HG02840 (cell line): ENCODE measurements around the gene TFAP2E.

ENCODE experiments used
- ATAC-seq: cut with Tn5 transposase; IDR thresholded peaks from one replicate; pipeline ENCODE4 v1.9.1; 2021; ENCODE audit warnings: mild to moderate bottlenecking, moderate library complexity, moderate number of reproducible peaks; ENCODE audit not compliant: unreplicated experiment, low FRiP score

TFAP2E gene

DNA sequence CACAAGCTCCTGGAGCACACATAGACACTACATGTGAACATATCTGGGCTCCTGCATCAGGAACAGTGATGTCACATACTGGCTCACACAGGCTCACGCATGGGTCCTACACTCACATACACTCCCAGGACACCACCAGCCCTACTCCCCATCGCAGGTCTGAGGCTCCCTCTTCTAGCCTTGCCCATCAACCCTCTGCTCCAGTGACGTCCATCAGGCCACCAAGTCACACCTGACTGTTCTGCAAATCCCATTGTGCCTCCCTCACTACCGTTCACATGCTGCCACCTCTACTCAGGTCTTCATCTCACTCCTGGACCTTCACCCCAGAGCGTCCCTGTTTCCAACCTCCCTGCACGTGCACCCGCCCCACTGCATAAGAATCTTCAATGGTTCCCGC, 18.1 kb downstream of the TFAP2E start:
- ATAC-seq: no peak

DNA sequence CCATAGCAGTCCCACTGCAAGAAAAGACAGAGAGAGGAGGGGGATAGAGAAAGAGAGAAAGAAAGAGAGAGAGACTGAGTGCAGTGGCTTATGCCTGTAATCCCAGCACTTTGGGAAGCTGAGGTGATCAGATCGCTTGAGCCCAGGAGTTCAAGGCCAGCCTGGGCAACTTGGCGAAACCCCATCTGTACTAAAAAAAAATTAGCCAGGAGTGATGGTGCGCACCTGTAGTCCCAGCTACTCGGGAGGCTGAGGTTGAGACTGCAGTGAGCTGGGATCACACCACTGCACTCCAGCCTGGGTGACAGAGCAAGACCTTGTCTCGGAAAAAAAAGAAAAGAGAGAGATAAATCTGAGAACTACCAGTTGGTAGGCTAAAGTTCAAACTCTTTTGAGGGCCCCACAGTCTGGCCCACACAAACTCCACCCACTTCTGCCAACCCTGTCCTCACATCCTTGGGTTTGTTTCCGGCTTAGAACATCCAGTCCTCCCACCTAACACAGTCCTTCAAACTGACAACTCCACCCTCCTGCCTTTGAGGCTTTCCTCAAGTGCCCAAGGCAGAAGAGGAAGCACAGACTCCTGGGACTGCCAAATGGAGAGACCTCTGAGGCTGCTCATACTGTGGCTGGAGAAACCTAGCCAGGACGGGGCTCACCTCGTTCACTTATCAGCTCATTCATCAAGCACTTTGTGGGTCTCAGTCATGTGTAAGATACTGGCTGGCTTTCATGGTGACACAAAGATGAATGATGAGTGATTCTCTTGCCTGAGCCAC, 20.1 kb downstream of the TFAP2E start:
- ATAC-seq: no peak

DNA sequence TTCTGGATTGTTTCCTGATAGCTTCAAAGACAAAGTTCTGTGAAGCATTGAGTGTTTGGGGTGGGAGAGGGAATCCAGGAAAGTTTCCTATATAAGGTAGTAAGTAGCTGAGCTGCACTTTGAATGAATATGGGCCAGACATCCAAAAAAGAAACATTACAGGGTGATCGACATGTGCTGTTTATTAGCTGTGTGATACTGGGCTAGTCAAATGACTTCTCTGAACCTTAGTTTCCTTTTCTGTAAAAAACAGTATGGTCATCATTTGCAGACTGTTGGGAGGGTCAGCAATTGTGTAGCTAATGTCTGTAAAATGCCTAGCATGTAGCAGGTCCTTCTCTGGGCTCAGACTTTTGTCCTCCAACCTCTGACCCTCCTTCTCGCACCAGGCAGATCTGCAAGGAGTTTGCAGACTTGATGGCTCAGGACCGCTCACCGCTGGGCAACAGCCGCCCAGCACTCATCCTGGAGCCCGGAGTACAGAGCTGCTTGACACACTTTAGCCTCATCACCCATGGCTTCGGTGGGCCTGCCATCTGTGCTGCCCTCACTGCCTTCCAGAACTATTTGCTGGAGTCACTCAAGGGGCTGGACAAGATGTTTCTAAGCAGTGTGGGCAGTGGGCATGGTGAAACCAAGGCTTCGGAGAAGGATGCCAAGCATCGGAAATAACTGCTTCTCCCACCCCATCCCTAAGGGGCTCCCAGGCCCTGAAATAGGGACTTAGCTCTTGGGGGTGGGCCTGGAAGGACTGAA, 21.1 kb downstream of the TFAP2E start:
- no peak for ATAC-seq

DNA sequence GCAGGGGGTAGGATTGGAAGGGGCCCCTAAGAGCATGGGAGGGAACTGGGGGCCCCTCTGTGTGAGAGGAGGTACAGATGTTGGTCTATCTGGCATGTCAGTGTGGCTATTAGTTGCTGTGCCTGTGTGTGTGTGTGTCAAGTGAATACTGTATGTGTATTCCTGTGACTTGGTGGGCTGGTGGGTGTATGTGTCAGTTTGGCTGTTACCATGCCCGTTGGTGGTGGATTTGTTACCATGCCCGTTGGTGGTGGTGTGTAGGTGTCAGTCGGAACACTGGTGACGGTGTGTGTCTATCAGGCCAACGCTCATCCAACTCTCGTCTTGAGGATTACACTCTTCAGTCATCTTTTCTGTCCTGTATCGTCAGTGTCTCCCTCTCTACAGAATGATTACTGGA, 22.6 kb downstream of the TFAP2E start:
- ATAC-seq: no peak

DNA sequence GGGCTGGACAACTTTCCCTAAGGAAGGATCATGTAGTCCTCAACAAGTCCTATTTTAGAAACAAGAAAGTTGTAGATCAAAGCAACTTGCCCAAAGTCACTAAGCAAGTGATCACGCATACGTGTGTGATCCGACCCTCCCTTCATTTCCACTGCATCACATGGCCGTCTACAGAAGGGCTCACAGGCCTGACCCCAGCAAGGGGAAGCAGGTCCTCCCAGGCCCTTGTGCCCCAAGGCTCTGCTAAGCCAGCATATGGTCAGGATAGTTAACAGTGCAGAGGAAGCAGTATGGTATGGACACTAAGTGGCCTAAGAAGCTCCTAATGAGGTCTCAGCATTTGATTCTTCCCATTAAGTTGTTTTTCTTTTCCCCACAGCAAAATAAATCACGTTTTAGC, 24.8 kb downstream of the TFAP2E start:
- ATAC-seq: no peak

DNA sequence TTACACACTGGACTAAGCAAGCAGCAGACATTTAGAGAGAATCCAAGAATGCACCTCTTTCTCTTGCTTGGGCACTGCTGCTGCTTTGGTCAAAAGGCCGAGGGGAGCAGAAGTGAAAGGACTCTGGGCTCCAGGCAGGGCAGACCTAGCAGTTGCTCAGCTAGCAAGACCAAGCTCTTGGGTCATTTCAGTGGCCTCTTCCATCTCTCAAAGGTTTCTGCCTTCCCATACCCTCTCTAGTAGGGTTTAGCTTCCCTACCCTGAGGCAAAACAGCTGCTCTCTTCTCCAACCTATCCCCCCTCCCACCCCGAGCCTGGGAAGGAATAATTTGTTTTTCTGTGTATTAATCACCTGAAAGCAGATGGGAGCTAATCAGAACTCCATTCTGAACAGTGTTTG, 25.8 kb downstream of the TFAP2E start:
- ATAC-seq: no peak

DNA sequence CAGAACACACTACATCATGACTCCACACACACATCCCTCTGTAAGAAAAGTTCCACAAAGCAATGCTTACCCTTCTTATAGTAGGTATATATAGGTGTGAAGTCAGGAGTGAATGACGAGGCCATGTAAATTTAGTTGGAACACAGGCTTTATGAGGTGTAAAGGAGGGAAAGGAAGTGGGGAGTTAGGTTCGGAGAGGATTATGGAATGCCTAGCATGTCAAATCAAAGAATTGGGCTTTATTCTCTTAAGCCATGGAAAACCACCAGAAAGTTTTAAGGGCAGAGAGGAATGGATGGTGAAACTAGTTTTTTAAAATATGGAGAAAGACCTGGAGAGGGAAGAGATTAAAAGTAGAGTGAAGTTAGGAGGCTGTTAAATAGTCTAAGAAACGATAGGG, 26.3 kb downstream of the TFAP2E start:
- ATAC-seq: no peak

DNA sequence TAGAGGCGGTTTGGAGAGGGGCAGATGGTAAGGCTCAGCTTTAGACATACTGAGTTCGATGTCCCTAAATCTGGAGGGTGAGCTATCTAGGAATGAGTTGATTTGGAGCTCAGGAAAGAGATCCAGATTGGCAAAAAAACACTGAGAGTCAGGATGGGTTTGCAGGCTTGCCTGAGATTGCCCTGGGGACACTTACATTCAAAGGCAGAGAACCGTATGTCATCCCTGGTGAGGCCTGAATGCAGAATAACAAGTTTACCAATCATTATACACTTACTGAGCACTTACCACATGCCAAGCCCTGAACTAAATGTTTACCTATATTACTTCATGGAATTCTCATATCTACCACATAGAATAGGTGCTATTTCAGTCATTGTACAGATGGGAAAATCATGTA, 27.5 kb downstream of the TFAP2E start:
- ATAC-seq: no peak

DNA sequence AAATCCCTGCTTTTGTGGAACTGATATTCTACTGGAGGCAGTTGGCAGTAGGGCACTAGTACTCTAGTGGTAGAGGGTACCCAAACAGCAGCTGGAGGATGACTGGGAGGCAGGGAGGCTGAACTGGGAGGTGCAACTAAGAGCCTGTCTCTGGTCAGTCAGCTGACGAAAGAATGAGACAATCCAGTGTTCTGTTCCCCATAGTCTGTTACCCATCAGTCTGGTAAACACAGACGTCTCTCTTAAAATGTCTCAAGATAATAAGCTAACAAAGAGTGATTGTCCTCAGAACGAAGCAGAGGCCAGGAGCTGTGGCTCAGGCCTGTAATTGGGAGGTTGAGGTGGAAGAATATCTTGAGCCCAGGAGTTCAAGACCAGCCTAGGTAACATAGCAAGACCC, 30.4 kb downstream of the TFAP2E start:
- ATAC-seq: no peak

DNA sequence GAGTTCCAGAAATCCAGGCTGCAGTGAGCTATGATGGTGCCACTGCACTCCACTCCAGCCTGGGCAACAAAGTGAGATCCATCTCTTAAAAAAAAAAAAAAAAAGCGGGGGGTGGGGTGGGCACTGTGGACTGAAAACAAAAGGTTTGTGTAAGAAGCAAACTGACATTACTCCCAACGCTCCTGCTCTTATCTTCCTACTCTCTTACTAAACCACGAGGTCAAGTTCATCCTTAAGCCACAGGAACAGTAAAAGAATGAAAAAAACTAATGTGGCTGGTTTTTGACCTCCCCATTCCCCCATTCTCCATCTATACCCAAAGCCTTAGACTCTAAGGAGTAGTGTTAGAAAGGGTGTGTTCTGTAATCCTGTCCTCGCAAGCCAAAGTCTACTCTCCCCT, 30.8 kb downstream of the TFAP2E start:
- ATAC-seq: no peak

DNA sequence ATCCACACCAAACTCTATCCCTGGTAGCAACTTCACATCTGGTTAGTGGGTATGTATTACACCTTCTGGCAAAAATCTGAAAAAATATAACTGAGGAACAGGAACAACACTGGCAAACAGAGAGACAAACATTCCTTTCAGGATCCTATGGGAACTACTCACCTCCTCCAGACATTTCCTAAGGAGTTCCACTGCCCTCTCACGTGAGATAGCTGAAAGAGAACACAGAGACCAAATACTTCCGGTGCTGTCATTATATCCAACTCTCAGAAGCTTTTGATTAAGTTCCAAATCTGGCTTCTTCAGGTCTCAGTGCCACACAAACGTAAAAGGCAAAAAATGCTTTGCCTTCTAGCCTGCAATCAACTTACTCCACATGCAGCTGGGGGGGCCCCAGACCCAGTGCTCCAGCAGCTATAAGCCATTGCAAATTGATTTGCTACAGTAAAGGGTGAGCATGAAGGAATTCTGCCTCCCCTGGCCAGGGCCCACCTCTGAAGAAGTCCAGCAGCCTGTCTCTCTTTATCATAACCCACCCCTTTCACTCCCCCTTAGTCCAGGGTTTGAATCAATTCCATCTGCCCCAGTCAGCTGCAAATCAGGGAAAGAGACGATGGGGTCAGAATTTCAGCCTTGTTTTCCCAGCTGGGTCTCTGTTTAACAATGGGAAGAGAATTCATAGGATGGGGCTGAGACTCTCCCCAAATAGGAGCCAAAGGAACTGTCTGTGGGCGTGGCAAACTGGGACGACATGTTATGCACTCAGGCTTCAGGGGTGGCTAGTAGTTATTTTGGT, 32.2 kb downstream of the TFAP2E start:
- no peak for ATAC-seq

DNA sequence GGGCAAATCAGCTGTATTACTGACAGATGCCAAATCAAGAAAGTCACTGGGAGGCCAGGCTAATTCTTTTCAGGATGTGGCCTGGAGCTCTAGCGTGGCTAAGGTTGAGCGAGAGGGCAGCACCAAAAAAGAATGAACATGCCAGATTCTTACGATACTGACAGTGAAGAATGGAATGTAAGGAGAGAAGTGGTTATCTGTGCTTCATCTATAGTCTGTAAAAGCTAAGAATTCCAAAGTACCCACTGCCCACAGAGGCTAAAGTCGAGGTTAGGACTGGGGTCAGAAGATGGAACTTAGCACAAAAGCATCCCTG, 32.7 kb downstream of the TFAP2E start:
- ATAC-seq: no peak

DNA sequence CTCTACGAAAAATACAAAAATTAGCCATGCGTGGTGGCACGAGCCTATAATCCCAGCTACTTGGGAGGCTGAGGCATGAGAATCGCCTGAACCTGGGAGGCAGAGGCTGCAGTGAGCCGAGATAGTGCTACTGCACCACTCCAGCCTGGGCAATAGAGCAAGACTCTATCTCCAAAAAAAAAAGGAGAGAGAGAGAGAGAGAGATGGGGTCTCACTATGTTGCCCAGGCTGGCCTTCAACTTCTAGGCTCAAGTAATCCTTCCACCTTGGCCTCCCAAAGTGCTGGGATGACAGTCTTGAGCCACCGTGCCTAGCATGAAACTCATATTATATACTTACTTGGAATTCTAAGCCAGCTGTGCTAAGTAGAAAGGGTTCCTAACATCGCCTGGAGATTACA, 38.5 kb downstream of the TFAP2E start:
- ATAC-seq: no peak

DNA sequence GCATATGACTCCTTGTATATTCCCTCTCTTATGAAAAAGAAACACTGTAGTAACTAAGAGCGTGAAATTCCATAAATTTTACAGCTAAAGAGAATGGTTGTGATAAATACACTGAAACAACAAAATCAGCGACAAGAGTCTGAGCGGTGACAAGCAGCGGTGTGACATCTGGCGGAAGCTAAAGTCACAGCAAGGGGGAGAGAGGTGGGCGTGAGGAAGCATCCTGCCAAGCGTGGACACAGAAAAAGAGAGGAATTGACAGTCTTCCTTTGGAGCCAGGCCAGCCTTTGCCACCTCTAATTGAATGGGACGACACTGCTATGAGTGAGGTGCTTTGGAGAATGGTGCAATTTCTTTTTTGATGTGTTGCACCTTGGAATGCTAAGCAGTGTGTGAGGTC, 42.3 kb downstream of the TFAP2E start:
- ATAC-seq: no peak

DNA sequence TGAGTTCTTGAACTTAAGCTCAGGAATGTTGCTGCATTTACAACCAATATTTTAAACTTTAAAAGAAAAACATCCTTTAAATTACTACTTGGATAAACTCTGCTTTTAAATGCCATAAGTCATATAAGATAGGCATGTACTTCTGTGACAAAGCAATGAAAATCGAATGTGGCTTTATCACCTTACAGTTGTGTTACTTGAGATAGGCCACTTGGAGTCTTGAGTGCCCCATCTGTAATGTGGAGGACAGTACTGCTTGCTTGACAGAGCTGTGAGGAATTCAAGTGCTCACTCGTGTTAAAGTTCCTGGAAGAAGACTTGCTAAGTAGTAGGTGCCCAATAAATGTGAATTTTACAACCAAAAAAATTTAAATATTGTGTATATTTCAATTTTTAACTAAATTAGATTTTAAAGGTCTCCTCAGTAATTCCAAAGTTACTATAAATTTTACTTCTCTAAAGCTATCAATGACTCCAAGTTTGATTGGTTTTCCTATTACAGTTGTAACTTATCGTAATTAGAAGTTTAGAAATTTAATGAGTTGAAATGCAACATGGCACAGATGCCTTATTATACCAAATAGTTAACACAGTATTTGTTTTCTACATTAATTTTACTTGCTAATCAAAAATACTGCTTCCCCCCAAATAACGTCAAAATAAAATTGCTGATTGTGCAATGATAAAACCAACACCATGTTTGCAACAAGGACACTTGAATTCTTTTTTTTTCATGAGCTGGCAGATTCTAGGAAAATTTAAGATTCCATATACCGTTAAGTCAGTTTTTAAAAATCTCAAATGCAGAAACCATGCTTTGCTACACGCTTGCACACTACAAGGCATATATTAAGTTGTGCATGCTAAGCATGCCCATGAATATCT, 46.4 kb downstream of the TFAP2E start:
- no peak for ATAC-seq

DNA sequence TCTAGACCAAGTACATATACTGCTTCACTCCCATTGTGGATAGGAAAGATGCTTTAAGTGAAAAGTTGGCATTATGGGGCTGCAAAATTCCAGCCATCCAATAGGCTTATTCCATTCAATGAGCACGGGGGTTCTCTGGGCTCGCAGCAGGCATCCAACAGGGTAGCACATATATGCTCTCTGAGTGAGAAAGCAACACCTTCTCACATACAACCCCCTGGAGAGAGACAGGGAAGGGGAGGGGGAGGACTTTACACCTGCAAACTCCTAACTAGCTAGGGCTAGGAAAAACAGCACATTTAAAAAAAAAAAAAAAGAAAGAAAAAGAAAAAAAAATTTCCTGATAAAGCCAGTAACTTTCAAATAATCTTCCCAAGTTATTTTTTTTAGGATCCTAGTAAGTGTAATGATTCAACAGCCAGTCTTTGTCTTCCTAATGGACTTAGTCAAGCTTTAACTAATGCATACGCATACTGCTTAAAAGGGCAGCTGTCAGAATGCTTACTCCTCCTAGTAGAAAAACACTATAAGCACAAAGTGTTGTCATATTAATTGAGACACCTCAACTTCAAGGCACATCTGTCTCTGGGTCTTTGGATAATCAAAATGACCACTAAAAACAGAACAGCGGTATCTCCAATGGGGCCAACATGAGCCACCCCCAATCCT, 49.5 kb downstream of the TFAP2E start:
- no peak for ATAC-seq

DNA sequence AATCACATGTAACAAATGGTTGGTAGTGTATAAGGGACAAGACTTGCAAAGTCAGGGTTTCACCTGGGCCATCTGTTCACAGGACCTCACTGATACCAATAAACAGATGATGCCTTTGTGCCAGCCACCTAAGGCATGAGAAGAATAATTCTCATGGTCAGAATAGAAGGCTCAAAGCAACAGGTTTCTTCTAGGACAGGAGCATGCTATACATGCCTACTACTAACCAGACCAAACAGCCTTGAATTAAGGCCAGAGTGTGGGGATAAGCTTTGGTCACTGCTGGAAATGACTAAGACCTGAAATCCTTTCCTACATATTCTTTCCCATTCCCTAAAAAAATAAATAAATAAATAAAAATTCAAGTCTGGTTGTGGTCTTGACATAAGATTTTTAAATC, 50.7 kb downstream of the TFAP2E start:
- no peak for ATAC-seq

DNA sequence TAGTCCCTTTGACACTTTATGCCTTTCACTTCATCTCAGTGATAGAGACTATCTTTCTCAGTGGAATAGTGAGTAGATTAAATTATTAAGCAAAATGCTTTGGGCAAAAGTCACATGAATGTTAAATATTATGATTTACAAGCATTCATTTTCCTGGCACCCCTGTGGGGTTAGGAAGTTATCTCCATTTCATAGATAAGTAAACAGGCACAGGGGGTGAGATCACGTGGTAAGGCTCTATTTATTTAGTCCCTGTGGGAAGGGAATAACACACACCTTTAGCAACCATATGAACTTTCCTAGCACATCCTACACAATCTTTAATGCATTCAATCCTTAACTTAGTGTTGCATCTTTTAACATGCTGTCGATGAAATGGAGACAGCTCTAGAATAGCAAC, 55.9 kb downstream of the TFAP2E start:
- no peak for ATAC-seq

DNA sequence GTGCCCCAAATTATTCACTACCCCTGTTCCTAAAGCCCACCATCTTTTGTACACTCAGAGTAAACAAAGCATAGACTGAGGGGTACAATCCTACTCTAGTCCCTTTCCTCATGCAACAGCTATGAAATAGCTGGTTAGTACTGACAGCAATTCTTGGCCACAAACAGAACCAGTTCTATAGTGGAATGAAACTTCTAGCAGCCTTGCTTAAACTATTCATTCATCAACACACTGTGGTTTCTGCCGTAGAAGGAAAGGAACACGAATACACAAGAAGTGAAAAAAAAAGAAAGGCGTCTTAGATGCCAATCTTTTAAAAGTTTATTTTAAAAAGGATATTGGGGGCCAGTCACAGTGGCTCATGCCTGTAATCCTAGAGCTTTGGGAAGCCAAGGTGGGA, 58.3 kb downstream of the TFAP2E start:
- ATAC-seq: no peak

DNA sequence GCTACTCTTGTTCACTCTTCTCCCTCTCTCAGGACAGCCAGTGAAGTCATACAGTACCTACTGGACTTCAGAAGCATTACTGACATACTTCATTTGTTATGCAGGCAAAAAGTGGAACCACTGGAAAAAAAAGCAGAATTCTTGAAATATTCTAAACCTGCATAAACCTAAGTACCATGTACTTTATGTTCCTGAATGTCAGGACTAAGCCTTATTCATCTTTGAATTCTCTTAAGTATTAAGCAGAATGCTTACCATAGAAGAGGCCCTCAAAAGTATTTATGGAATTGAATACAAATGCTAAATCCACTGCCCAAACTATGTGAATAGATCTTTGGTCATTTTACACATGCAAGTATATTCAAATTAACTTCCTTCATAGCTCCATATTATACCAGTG, 60.4 kb downstream of the TFAP2E start:
- ATAC-seq: no peak
